GM12872 (cell line): ENCODE results near the gene DAPK1.

Experiments
- TF ChIP-seq, protein P1 (sequence below): IDR thresholded peaks from 3 replicates; pipeline ENCODE4 v1.5.1; 2011; ENCODE audit warnings: low read depth, mild to moderate bottlenecking, low read length, moderate library complexity; ENCODE audit not compliant: insufficient read depth

Gene DAPK1

DNA sequence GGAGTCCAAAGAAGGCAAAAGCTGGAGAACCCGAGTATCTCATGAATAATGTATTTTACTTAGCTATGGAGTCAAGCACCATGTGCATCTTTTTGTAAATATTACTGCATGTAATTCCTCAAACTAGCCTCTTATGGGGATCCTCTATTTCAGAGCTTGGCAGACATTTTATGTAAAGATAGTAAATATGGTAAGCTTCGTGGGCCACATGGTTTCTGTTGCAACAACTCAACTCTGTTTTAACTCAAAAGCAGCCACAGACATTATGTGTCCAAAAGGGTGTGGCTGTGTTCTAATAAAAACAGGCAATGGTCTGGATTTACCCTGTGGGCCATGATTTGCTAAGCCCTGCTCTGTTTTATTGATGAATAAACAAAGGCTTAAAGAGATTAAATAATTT lies 17.3 kb downstream of the DAPK1 start:
- TF ChIP-seq, protein P1, sequence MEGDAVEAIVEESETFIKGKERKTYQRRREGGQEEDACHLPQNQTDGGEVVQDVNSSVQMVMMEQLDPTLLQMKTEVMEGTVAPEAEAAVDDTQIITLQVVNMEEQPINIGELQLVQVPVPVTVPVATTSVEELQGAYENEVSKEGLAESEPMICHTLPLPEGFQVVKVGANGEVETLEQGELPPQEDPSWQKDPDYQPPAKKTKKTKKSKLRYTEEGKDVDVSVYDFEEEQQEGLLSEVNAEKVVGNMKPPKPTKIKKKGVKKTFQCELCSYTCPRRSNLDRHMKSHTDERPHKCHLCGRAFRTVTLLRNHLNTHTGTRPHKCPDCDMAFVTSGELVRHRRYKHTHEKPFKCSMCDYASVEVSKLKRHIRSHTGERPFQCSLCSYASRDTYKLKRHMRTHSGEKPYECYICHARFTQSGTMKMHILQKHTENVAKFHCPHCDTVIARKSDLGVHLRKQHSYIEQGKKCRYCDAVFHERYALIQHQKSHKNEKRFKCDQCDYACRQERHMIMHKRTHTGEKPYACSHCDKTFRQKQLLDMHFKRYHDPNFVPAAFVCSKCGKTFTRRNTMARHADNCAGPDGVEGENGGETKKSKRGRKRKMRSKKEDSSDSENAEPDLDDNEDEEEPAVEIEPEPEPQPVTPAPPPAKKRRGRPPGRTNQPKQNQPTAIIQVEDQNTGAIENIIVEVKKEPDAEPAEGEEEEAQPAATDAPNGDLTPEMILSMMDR: no peak

DNA sequence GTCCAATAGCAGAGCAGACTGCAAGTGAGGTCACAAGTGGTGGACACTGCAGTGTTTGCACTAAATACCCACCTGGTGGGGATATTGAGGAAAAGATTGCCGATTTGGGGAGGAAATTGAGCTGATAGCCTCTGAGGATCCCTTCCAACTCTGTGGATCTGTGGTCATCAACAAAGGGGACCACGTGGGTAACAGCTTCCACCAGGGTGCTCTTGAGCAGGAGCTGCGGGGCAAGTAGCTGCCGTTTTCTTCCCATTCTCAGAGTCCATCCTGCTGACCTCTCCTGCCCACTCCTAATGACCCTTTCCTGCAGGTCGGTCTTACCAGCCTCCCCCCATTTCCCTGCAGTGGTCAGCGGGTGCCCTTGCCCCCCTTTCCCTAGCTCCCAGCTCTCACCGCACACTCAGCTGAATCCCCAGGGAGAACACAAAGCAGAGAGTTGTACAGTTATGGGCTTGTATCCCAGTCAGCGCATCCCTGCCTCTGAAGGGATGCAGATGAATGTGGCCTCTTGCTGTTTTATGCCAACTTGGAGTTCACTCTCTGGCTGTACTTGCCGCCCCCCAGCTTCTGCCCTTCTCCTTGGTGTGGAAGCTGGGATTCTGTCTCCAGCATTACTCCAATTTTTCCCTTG lies 18.0 kb downstream of the DAPK1 start:
- TF ChIP-seq, protein P1: no peak

DNA sequence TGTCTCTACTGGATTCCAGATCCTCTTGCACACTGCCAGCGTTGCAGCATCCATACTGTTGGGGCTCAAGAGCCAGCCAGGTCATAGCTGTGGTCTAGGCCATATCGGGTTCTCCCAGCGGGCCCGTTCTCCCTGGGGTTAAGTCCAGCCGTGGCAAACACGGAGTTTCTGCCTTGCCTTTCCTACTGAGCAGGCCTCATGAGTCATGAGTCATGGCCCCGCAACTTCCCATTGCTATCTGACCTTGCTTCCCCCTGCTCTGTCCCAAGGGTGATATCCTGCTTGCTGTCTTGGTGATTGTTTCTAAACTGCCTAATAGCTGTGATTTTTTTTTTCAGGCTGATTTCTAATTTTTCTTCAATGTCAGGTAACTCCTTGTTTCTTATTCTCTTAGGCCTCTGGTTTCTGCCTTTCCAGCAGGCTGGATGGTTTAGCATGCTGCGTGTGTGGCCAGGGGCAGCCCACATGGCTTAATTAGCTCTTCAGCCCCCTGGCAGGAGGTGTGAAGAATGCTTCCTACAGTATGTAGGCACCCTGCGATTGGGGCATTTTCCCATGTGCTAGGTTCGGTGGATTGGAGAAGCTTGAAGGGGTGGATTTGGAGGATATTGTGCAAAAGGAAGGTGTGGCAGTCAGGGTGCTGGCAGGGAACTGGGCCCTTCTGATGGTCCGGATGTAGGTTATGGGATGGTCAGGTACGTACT lies 18.7 kb downstream of the DAPK1 start:
- TF ChIP-seq, protein P1: no peak

DNA sequence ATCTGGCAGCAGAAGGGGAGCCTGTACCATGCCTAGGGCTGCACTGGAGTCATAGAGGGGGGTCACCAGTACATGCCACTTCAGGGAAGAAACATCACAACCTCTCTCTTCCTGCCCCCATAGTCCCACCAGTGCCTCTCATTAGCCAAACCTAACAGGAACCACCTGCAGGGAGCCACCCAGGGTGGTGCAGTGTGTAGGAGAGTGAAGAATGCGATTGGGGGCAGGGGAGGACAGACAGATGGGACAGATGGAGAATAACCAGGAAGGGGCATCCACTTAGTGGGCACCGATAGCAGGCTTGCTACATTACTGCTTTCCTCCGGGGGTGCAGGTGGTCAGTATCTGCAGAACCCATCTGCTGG lies 19.2 kb downstream of the DAPK1 start:
- TF ChIP-seq, protein P1: no peak

DNA sequence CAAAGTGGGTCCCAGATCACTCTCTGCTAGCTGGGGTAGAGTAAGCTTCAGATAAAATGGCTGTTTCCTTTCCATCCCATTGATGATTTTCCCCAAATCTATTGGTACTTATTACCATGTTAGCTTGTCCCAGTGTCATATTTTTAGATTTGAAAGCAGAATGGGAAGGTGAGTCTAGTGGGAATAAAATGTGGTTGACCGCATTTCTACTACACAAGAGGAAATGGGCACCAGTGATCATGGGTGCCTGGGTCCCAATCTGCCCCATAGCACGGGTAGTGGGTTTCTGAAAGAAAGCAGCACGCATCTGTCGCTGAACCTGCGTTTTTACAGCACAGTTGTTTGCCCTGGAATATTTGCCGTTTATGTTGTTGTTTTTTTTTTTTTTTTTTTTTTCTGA lies 20.1 kb downstream of the DAPK1 start:
- TF ChIP-seq, protein P1: no peak

DNA sequence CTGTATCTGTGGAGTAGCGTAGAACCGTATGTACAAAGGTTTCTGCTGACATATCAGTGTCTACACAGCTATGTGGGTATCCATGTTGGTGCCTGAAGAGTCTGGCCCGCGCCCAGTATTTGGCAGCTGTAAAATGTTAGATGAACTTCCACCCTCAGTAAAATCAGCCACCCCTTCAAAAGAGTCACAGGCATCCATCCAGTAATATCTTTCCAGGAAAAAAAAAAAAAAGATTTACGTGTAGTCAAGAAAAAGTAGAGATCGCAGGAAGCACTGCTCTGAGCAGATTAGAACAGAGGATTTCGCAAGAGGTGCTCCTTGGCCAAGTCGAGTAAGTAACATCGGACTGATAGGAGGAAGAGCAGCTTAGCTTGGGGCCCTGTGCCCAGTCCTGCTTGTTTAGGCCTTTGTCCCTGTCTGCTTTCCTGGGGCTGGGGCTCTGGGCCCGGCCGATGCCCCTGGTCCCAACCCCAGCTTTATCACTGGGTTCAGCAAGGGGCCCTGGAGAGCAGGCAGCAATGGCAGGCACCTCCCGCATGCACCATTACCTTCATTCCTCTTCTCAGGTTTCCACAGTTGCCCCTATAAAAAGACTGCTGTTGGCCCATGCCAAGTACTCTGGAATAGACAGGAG lies 21.2 kb downstream of the DAPK1 start:
- TF ChIP-seq, protein P1: no peak

DNA sequence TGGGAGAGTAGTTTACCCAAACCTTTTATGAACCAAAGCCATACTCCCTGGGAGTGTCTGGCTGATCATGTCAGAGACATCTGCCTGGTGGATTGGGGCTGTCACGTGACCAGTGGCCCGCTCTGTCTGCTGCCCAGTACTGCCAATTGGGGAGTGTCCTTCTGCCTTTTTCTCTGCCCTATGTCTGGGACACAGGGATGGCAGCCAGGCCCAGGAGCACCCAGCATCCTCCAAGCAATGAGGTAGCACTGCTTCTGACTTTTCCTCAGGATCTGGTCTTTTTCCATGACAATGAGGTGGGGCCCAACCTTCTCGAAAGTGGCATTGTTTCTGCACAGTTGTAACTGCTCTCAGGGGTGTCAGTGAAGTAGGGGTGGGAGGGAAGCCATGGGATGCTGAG lies 21.8 kb downstream of the DAPK1 start:
- TF ChIP-seq, protein P1: no peak
